ENCODE data around the gene IL1RAPL1. TPM values are rescaled to one million over a fixed set of nuclear protein-coding genes. Genes with fewer than 3 reads are reported as not detected.
A peak's percentile ranks its signal among the peaks of the same experiment; 100 is the strongest.

The IL1RAPL1 gene
- polyA plus RNA-seq, 2 of the 4 experiments (the other 2 are of a cell fraction), result not detected

DNA sequence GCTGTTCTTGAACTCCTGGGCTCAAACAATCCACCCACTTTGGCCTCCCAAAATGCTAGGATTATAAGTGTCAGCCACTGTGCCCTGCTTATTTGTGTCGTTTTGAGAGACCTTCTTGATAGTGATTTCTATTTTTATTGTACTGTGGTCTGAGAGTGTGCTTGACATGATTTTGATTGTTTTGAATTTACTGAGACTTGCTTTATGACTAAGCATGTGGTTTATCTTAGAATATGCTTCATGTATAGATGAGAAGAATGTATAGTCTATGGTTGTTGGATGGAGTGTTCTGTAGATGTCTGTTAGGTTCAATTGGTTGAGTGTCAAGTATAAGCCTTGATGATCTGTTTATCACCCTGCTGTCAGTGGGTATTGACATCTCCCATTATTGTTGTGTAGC is 789.3 kb downstream of the IL1RAPL1 start:
- POLR2A ChIA-PET, result no interaction called here
- Histone ChIP-seq H3K4me2 (no peak overlapping the region), H3K4me1 (no peaks in the 10 kb centered on the region), H3K9me3 (no peaks in the 10 kb centered on the region), H3K4me3 (no peak overlapping the region), H3K27ac (no peak overlapping the region)
- peak; percentile 56 for FAIRE-seq
- CTCF ChIA-PET, result no interaction called here
- ATAC-seq, result no peak
- no peak for DNase-seq (ENCODE audit: low read depth in 1 of 2, low spot score in 1 of 2)
- TF ChIP-seq TP53 (CRISPR knock-in tag; IDR thresholded peaks at IDR 0.05), result no peak
- TF ChIP-seq ZC3H11A (IDR thresholded peaks at IDR 0.05), result no peak
- TF ChIP-seq, protein P1, sequence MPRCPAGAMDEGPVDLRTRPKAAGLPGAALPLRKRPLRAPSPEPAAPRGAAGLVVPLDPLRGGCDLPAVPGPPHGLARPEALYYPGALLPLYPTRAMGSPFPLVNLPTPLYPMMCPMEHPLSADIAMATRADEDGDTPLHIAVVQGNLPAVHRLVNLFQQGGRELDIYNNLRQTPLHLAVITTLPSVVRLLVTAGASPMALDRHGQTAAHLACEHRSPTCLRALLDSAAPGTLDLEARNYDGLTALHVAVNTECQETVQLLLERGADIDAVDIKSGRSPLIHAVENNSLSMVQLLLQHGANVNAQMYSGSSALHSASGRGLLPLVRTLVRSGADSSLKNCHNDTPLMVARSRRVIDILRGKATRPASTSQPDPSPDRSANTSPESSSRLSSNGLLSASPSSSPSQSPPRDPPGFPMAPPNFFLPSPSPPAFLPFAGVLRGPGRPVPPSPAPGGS (IDR thresholded peaks at IDR 0.05), result no peak
- TF ChIP-seq EP300 (IDR thresholded peaks at IDR 0.05), result no peak
- TF ChIP-seq, protein P2, sequence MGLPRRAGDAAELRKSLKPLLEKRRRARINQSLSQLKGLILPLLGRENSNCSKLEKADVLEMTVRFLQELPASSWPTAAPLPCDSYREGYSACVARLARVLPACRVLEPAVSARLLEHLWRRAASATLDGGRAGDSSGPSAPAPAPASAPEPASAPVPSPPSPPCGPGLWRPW (IDR thresholded peaks at IDR 0.05), result no peak
- no peak for TF ChIP-seq EHMT2 (IDR thresholded peaks at IDR 0.05; ENCODE audit: low read depth)
- TF ChIP-seq, protein P3, sequence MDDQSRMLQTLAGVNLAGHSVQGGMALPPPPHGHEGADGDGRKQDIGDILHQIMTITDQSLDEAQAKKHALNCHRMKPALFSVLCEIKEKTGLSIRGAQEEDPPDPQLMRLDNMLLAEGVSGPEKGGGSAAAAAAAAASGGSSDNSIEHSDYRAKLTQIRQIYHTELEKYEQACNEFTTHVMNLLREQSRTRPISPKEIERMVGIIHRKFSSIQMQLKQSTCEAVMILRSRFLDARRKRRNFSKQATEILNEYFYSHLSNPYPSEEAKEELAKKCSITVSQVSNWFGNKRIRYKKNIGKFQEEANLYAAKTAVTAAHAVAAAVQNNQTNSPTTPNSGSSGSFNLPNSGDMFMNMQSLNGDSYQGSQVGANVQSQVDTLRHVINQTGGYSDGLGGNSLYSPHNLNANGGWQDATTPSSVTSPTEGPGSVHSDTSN (IDR thresholded peaks at IDR 0.05), result no peak
- TF ChIP-seq, protein P4, sequence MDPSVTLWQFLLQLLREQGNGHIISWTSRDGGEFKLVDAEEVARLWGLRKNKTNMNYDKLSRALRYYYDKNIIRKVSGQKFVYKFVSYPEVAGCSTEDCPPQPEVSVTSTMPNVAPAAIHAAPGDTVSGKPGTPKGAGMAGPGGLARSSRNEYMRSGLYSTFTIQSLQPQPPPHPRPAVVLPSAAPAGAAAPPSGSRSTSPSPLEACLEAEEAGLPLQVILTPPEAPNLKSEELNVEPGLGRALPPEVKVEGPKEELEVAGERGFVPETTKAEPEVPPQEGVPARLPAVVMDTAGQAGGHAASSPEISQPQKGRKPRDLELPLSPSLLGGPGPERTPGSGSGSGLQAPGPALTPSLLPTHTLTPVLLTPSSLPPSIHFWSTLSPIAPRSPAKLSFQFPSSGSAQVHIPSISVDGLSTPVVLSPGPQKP (IDR thresholded peaks at IDR 0.05; ENCODE audit: low read depth, low read length), result no peak
- WGBS (ENCODE audit: missing lambda C conversion rate), result 29% methylated on average over 1 of the region's 1 CpG

DNA sequence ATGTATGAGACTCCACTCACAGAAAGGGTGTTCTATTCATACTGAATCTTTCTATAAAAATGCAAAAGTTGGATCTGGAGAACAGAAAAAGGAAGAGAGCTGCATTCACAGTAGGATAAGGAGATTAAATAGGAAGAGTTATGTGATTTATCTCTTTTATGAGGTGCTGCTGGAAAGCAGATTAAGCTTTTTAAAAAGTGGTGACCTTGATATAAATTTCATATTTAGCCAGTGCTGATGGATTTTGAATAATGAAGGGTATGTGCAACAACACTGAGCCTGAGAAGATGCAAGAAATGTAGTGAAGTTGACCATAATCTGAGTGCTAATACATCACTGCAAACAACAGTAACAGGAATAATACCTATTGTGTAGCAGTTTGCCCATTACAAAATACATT is 795.6 kb downstream of the IL1RAPL1 start:
- DNase-seq (ENCODE audit: low read depth in 1 of 2, low spot score in 1 of 2) (no peak), FAIRE-seq (peak; percentile 39), ATAC-seq (no peak)
- H3K4me2 ChIP-seq, result no peak overlapping the region
- H3K4me1 ChIP-seq, result no peaks in the 10 kb centered on the region
- ChIA-PET POLR2A (no interaction called here), CTCF (no interaction called here)
- no peak for TF ChIP-seq NPAS2 (CRISPR knock-in tag; IDR thresholded peaks at IDR 0.05; ENCODE audit: borderline replicate concordance)
- TF ChIP-seq ZNF302 (CRISPR knock-in tag; IDR thresholded peaks at IDR 0.05), result no peak
- no peak for TF ChIP-seq HDAC2 (IDR thresholded peaks at IDR 0.05)
- TF ChIP-seq ZSCAN20 (CRISPR knock-in tag; IDR thresholded peaks at IDR 0.05), result no peak
- no peak for TF ChIP-seq ZFP36 (IDR thresholded peaks at IDR 0.05; ENCODE audit: borderline replicate concordance, partially characterized antibody)
- no peak for TF ChIP-seq BHLHE40 (IDR thresholded peaks at IDR 0.05; ENCODE audit: low read depth, low read length)
- no peak for TF ChIP-seq HEYL (CRISPR knock-in tag; IDR thresholded peaks at IDR 0.05)
- TF ChIP-seq, protein P5, sequence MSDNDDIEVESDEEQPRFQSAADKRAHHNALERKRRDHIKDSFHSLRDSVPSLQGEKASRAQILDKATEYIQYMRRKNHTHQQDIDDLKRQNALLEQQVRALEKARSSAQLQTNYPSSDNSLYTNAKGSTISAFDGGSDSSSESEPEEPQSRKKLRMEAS (IDR thresholded peaks at IDR 0.05), result no peak
- no peaks in the 10 kb centered on the region for H3K9me3 ChIP-seq
- no peak overlapping the region for H3K27ac ChIP-seq
- no peak overlapping the region for H3K4me3 ChIP-seq

DNA sequence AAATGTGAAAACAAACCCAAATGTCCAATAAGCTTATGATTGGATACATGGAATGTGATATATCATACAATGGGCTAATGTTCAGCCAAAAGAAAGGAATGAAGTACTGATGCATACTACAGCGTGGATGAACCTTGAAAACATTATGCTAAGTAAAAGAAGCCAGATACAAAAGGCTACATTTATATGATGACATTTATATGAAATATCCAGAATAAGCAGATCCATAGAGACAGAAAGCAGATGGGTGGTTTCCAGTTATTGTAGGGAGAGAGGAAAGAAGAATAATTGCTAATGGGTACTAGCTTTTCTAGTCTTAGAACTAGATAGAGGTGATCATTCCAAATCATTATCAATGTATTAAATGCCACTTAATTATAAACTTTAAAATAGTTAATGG is 801.3 kb downstream of the IL1RAPL1 start:
- WGBS (ENCODE audit: missing lambda C conversion rate), result 43% methylated on average over 1 of the region's 1 CpG
- Histone ChIP-seq H3K4me1 (no peaks in the 10 kb centered on the region), H3K27ac (no peak overlapping the region), H3K4me2 (no peak overlapping the region), H3K4me3 (no peak overlapping the region), H3K9me3 (no peaks in the 10 kb centered on the region)
- TF ChIP-seq RNF2 (IDR thresholded peaks at IDR 0.05; ENCODE audit: borderline replicate concordance, low read depth), result no peak
- TF ChIP-seq EHMT2 (IDR thresholded peaks at IDR 0.05; ENCODE audit: low read depth), result no peak
- TF ChIP-seq, protein P6, sequence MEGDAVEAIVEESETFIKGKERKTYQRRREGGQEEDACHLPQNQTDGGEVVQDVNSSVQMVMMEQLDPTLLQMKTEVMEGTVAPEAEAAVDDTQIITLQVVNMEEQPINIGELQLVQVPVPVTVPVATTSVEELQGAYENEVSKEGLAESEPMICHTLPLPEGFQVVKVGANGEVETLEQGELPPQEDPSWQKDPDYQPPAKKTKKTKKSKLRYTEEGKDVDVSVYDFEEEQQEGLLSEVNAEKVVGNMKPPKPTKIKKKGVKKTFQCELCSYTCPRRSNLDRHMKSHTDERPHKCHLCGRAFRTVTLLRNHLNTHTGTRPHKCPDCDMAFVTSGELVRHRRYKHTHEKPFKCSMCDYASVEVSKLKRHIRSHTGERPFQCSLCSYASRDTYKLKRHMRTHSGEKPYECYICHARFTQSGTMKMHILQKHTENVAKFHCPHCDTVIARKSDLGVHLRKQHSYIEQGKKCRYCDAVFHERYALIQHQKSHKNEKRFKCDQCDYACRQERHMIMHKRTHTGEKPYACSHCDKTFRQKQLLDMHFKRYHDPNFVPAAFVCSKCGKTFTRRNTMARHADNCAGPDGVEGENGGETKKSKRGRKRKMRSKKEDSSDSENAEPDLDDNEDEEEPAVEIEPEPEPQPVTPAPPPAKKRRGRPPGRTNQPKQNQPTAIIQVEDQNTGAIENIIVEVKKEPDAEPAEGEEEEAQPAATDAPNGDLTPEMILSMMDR (IDR thresholded peaks at IDR 0.05), result no peak
- TF ChIP-seq, protein P2 (IDR thresholded peaks at IDR 0.05), result no peak
- peak; percentile 90 for FAIRE-seq
- CTCF ChIA-PET, result no interaction called here
- no peak for DNase-seq (ENCODE audit: low read depth in 1 of 2, low spot score in 1 of 2)
- no peak for ATAC-seq
- POLR2A ChIA-PET, result no interaction called here
